Heart right ventricle (tissue), 16 donors: ENCODE data around the gene FCN3. TPM values are rescaled to one million over a fixed set of nuclear protein-coding genes. Genes with fewer than 3 reads are reported as not detected.

Experiments
- ATAC-seq, 8 donors: fragments of 200-7000 bp; cut with Tn5 transposase; one replicate each; pipeline ENCODE4 v1.9.1; 2020; ENCODE audit warnings: mild to moderate bottlenecking in 8 of 8, moderate library complexity in 8 of 8, moderate number of reproducible peaks in 1 of 8
- DNase-seq, 2 donors: peaks; one replicate each; pipeline ENCODE4 v3.0.0-alpha.2; 2020
- H3K27ac ChIP-seq, 10 donors: fragments of 200-600 bp; sonication (generic) in 2 of 10; one replicate each; pipeline versions ENCODE4 v1.5.0 to v1.8.0; 2020 to 2022; ENCODE audit warnings: mild to moderate bottlenecking in 3 of 10
- H3K27me3 ChIP-seq, 7 donors: fragments of 200-600 bp; one replicate each; pipeline ENCODE4 v1.8.0; 2021 to 2022; ENCODE audit warnings: mild to moderate bottlenecking in 2 of 7
- H3K36me3 ChIP-seq, 9 donors: fragments of 200-600 bp; sonication (generic) in 1 of 9; one replicate each; pipeline versions ENCODE4 v1.5.0 to v1.8.0; 2020 to 2022; ENCODE audit warnings: mild to moderate bottlenecking in 2 of 9
- H3K4me1 ChIP-seq, 9 donors: fragments of 200-600 bp; sonication (generic) in 1 of 9; one replicate each; pipeline versions ENCODE4 v1.5.0 to v1.8.0; 2020 to 2022; ENCODE audit warnings: mild to moderate bottlenecking in 4 of 9
- H3K4me3 ChIP-seq, 10 donors: fragments of 200-600 bp; sonication (generic) in 2 of 10; one replicate each; pipeline versions ENCODE4 v1.5.0 to v1.8.0; 2020 to 2022; ENCODE audit warnings: mild to moderate bottlenecking in 7 of 10, moderate library complexity in 2 of 10
- H3K9me3 ChIP-seq, 11 donors: fragments of 200-600 bp in 10 of 11; sonication (generic) in 2 of 11; one replicate each; pipeline versions ENCODE4 v1.5.0 to v1.8.0; 2013 to 2022; ENCODE audit warnings: mild to moderate bottlenecking in 2 of 11, control low read depth in 1 of 11, moderate library complexity in 1 of 11
- WGBS, 2 donors: extraction: QIAGEN DNeasy Blood & Tissue Kit; methylation state at CpG; one replicate each; pipeline ENCODE4 v1.1.7; 2013; ENCODE audit warnings: inconsistent platforms in 1 of 2; 5-methylcytosine and 5-hydroxymethylcytosine counted together
- intact Hi-C, 10 donors: fragments of 100-400 bp; cut with DNase I; formaldehyde crosslinking; loops; one replicate each; pipeline versions ENCODE4 v1.11.1 to v1.14.2; 2022
- polyA plus RNA-seq, 2 donors: library from polyadenylated mRNA; stranded (reverse); fragments of 200-250 nt; gene quantifications; one replicate each; pipeline ENCODE4 v1.2.3, GENCODE V29; 2013
- total RNA-seq, 10 donors: library from RNA; stranded (reverse); fragmentation: NEBNext Ultra II Directional in 3 of 10; extraction: Animal tissue kit (Norgen Biotek cat#: 25700) in 3 of 10; gene quantifications; one replicate each; pipeline versions ENCODE4 v1.2.1 to v1.2.4, GENCODE V29; 2021 to 2023
- TF ChIP-seq, protein P1 (sequence below), 9 donors: fragments of 200-600 bp; sonication (generic) in 2 of 9; IDR thresholded peaks; one replicate each; pipeline versions ENCODE4 v1.5.0 to v1.8.0; 2021 to 2022; ENCODE audit warnings: antibody characterized with exemption in 9 of 9, mild to moderate bottlenecking in 5 of 9, moderate library complexity in 1 of 9
- donor health status: Arrhythmogenic right ventricular cardiomyopathy.
- donor health status: ischemic (EF 13 %, LVEDD 7.1; RV severe dilation, severe dysfunction).
- donor health status: healthy with polysubstance abuse.
- donor health status: DM: no; HTN: yes; CAD: no.
- donor health status: DM: no; HTN: no; CAD: no.
- donor health status: ischemic (EF 25% LVEDD 6.9; RV normal size, moderate dysfunction).
- donor health status: ischemic (EF 25% LVEDD 5.7; RV mildly dilated, moderate dysfunction).
- donor health status: healthy.
- donor health status: DM: yes; HTN: yes; CAD: no.
- donor health status: Ischemic cardiomyopathy.
- donor health status: ischemic (EF 35%, LVEDD 5.7; RV mildly dilated, moderate dysfunction).
- donor health status: nonischemic (EF 11% LVEDD 7.7; RV severe dilation, severe dysfunction).
- donor health status: DM: yes; HTN: yes; CAD: no.
- donor health status: PGD.
- donor health status: ischemic (EF 29% LVEDD 5.4; RV normal size, mild dysfunction).
- donor health status: nonischemic (EF 23%, LVEDD 6.1; RV moderate dilation, normal function).

The FCN3 gene
- total and polyA plus RNA-seq, 12 donors: 1.6 to 210 (median 10.9) TPM

- Histone ChIP-seq H3K4me3 (no peak overlapping the region), H3K27me3 (no peaks in the 10 kb centered on the region), H3K36me3 (no peaks in the 10 kb centered on the region), H3K27ac (peak overlapping the region in 5 of 10 donors; percentile 10 to 26 (median 21)), H3K9me3 (no peaks in the 10 kb centered on the region), H3K4me1 (peaks cover 26 to 96% (median 79%) of the 10 kb centered on the region in 9 donors)
- intact Hi-C loops: loop anchor here in 9 of 10 donors (5.0 to 10.0 kb wide), 6 partner anchors 77 to 355 kb away; partner anchors contain the start of gene TMEM222 (in 1 of the 9)
- no peak for DNase-seq
- TF ChIP-seq, protein P1, sequence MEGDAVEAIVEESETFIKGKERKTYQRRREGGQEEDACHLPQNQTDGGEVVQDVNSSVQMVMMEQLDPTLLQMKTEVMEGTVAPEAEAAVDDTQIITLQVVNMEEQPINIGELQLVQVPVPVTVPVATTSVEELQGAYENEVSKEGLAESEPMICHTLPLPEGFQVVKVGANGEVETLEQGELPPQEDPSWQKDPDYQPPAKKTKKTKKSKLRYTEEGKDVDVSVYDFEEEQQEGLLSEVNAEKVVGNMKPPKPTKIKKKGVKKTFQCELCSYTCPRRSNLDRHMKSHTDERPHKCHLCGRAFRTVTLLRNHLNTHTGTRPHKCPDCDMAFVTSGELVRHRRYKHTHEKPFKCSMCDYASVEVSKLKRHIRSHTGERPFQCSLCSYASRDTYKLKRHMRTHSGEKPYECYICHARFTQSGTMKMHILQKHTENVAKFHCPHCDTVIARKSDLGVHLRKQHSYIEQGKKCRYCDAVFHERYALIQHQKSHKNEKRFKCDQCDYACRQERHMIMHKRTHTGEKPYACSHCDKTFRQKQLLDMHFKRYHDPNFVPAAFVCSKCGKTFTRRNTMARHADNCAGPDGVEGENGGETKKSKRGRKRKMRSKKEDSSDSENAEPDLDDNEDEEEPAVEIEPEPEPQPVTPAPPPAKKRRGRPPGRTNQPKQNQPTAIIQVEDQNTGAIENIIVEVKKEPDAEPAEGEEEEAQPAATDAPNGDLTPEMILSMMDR (IDR thresholded peaks at IDR 0.05): no peak
- WGBS, 2 donors: 40 to 45% methylated on average over 19 of the region's 19 CpGs
- ATAC-seq: peak in 1 of 8 donors; percentile 15
Observed at GRCh38 chr1:27399251-27400025, 24.8 kb upstream of the FCN3 start.

GRCh38 chr1:27398405-27399149, 24.0 kb upstream of the FCN3 start:
- TF ChIP-seq, protein P1 (IDR thresholded peaks at IDR 0.05): no peak
- H3K27me3 ChIP-seq: no peaks in the 10 kb centered on the region
- H3K9me3 ChIP-seq: no peaks in the 10 kb centered on the region
- H3K36me3 ChIP-seq: no peaks in the 10 kb centered on the region
- no peak overlapping the region for H3K4me3 ChIP-seq
- 88 to 91% methylated on average over 4 of the region's 4 CpGs for WGBS, 2 donors
- DNase-seq: no peak
- peaks cover 17 to 87% (median 70%) of the 10 kb centered on the region in 9 donors for H3K4me1 ChIP-seq
- ATAC-seq: no peak
- H3K27ac ChIP-seq: peak overlapping the region in 2 of 10 donors; percentile 10 to 22
- intact Hi-C loops: loop anchor here in 6 of 10 donors (5.0 to 10.0 kb wide), 5 partner anchors 76 to 354 kb away; partner anchors contain the start of gene TMEM222 (in 1 of the 6)

DNA sequence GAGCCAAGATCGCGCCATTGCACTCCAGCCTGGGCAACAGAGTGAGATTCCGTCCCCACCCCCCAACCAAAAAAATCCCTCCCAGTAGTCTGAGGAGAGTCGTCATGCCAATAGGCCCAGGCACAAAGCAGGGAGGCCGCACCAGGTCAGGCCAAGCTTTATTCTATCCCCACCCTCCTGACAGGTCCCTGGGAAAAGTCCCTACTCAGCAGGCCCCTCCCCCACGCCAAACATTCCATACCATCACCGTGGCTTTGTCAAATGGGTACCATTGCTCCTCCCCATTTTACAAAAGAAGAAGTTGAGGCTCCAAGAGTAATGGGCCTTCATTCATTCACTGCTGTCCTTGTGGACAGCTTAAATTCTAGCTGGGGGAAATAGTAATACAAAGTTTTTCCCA, 23.1 kb upstream of the FCN3 start:
- no peaks in the 10 kb centered on the region for H3K27me3 ChIP-seq
- intact Hi-C loops: loop anchor here in 6 of 10 donors (5.0 to 10.0 kb wide), 5 partner anchors 75 to 353 kb away; partner anchors contain the start of gene TMEM222 (in 1 of the 6)
- no peak for DNase-seq
- H3K4me3 ChIP-seq: no peak overlapping the region
- TF ChIP-seq, protein P1 (IDR thresholded peaks at IDR 0.05): no peak
- no peaks in the 10 kb centered on the region for H3K9me3 ChIP-seq
- 73 to 80% methylated on average over 7 of the region's 7 CpGs for WGBS, 2 donors
- peak overlapping the region in 3 of 10 donors; percentile 12 to 68 (median 22) for H3K27ac ChIP-seq
- no peaks in the 10 kb centered on the region for H3K36me3 ChIP-seq
- peaks cover 10 to 81% (median 62%) of the 10 kb centered on the region in 9 donors for H3K4me1 ChIP-seq
- no peak for ATAC-seq

DNA sequence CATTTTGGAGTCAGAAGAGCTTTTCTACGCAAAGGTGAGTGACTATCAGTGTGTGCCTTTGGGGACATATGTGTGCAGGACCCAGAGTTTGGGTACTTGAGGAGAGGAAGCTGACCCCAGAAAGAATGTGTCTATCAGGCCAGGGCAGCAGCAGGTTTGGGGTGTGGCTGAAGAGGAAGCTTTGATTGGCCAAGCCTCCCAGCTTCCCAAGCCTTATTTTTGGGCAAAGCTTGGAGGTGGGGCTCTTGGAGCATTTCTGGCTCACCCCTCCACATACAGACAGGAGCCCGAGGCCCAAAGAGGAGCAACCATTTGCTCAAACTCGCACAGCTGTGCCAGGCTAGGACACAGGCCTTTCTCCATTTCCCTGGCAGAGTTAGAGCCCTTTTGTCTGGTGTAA, 22.5 kb upstream of the FCN3 start:
- DNase-seq: no peak
- Histone ChIP-seq H3K27ac (peak overlapping the region in 8 of 10 donors; percentile 12 to 75 (median 53)), H3K9me3 (no peaks in the 10 kb centered on the region), H3K27me3 (no peaks in the 10 kb centered on the region), H3K4me3 (no peak overlapping the region), H3K36me3 (no peaks in the 10 kb centered on the region), H3K4me1 (peaks cover 4 to 79% (median 55%) of the 10 kb centered on the region in 9 donors)
- 49 to 62% methylated on average over 3 of the region's 3 CpGs for WGBS, 2 donors
- ATAC-seq: no peak
- TF ChIP-seq, protein P1 (IDR thresholded peaks at IDR 0.05): no peak
- intact Hi-C loops: loop anchor here in 6 of 10 donors (5.0 to 10.0 kb wide), 5 partner anchors 75 to 352 kb away; partner anchors contain the start of gene TMEM222 (in 1 of the 6)
